DND-41 (cell line): ENCODE measurements around the gene ACSL3.

Experiments used
- EZH2 ChIP-seq: IDR thresholded peaks from 3 replicates; pipeline ENCODE4 v1.6.1; 2012; ENCODE audit warnings: borderline replicate concordance, low read depth, mild to moderate bottlenecking, moderate library complexity, low read length, inconsistent platforms; ENCODE audit not compliant: severe bottlenecking
- TF ChIP-seq, protein P1 (sequence below): IDR thresholded peaks from 2 replicates; pipeline ENCODE4 v1.5.1; 2012; ENCODE audit warnings: borderline replicate concordance, low read length, moderate library complexity, mild to moderate bottlenecking; ENCODE audit not compliant: poor library complexity, severe bottlenecking; ENCODE audit errors: extremely low read depth

DNA sequence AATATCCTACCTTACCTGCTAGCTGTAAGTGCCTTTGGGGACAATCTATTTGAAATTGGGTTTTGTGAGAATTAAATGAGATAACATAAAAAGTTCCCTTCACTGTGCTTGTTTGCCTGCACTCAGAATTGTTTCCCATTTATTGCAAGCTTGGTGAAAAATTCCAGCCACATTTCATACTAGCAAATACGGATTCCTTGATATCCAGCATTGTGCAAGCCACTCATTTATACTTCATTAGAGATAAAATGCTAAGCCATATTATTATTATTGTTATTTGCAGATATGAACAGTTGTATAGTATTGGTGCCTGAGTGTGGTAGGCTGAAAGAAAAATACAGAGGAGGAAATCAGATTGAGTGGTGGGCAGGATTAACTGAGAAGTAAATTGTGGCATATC is 31.9 kb downstream of the ACSL3 start:
- TF ChIP-seq, protein P1, sequence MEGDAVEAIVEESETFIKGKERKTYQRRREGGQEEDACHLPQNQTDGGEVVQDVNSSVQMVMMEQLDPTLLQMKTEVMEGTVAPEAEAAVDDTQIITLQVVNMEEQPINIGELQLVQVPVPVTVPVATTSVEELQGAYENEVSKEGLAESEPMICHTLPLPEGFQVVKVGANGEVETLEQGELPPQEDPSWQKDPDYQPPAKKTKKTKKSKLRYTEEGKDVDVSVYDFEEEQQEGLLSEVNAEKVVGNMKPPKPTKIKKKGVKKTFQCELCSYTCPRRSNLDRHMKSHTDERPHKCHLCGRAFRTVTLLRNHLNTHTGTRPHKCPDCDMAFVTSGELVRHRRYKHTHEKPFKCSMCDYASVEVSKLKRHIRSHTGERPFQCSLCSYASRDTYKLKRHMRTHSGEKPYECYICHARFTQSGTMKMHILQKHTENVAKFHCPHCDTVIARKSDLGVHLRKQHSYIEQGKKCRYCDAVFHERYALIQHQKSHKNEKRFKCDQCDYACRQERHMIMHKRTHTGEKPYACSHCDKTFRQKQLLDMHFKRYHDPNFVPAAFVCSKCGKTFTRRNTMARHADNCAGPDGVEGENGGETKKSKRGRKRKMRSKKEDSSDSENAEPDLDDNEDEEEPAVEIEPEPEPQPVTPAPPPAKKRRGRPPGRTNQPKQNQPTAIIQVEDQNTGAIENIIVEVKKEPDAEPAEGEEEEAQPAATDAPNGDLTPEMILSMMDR = no peak
- TF ChIP-seq EZH2 = no peak
